Right atrium auricular region (tissue), 2 donors: ENCODE measurements around the gene PLA2G2F. TPM values are rescaled to one million over a fixed set of nuclear protein-coding genes. Genes with fewer than 3 reads are reported as not detected.

ENCODE experiments used
- DNase-seq: peaks from one replicate; pipeline ENCODE4 v3.0.0-alpha.2; 2019; ENCODE audit warnings: low spot score
- H3K27ac ChIP-seq, 2 donors: fragments of 200-600 bp; sonication (generic); 1 replicate in 1 of 2; 2 replicates in 1 of 2; pipeline ENCODE4 v1.5.1; 2016 to 2019
- H3K27me3 ChIP-seq, 2 donors: fragments of 200-600 bp; sonication (generic); one replicate each; pipeline versions ENCODE4 v1.5.1 to v1.6.0; 2017 to 2019
- H3K36me3 ChIP-seq: fragments of 200-600 bp; sonication (generic); one replicate; pipeline ENCODE4 v1.5.1; 2016
- H3K4me1 ChIP-seq, 2 donors: fragments of 200-600 bp; sonication (generic); one replicate each; pipeline versions ENCODE4 v1.5.1 to v1.6.0; 2017 to 2019
- H3K4me3 ChIP-seq, 2 donors: fragments of 200-600 bp; sonication (generic); 1 replicate in 1 of 2; 2 replicates in 1 of 2; pipeline ENCODE4 v1.5.1; 2017 to 2019; ENCODE audit warnings: mild to moderate bottlenecking in 1 of 2, moderate library complexity in 1 of 2
- H3K9me3 ChIP-seq, 2 donors: fragments of 200-600 bp; sonication (generic); one replicate each; pipeline ENCODE4 v1.5.1; 2019
- CTCF ChIP-seq, 2 donors: fragments of 200-600 bp; sonication (generic); IDR thresholded peaks; one replicate each; pipeline ENCODE4 v1.5.1; 2019; ENCODE audit warnings: antibody characterized with exemption in 2 of 2
- total RNA-seq, 2 donors: library from RNA; depleted of rRNA; stranded (reverse); fragments of >200 nt; gene quantifications; one replicate each; pipeline ENCODE4 v1.1.0, GENCODE V29; 2016

Gene PLA2G2F, protein sequence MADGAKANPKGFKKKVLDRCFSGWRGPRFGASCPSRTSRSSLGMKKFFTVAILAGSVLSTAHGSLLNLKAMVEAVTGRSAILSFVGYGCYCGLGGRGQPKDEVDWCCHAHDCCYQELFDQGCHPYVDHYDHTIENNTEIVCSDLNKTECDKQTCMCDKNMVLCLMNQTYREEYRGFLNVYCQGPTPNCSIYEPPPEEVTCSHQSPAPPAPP
- not detected for total RNA-seq

GRCh38 chr1:20138961-20139550 lies at the start of gene PLA2G2F:
PLA2G2F (plus strand) TSS chr1:20139323; CDS start chr1:20139428, 105 bp downstream.
- no peak for TF ChIP-seq CTCF (IDR thresholded peaks at IDR 0.05)
- Histone ChIP-seq H3K9me3 (no peaks in the 10 kb centered on the region), H3K4me1 (no peaks in the 10 kb centered on the region), H3K27ac (no peak within 1 kb of the TSS), H3K4me3 (no peak within 1 kb of the TSS), H3K27me3 (no peaks in the 10 kb centered on the region), H3K36me3 (no peaks in the 10 kb centered on the region)
- DNase-seq = no peak

- peaks cover 0 to 35% of the 10 kb centered on the region in 2 donors for H3K4me1 ChIP-seq
- TF ChIP-seq CTCF (IDR thresholded peaks at IDR 0.05) = no peak
- peaks cover 64% of the 10 kb centered on the region for H3K36me3 ChIP-seq
- no peak overlapping the region for H3K4me3 ChIP-seq
- no peaks in the 10 kb centered on the region for H3K27me3 ChIP-seq
- DNase-seq = no peak
- no peaks in the 10 kb centered on the region for H3K9me3 ChIP-seq
- no peak overlapping the region for H3K27ac ChIP-seq
Measured at GRCh38 chr1:20089328-20090077, 49.6 kb upstream of the PLA2G2F start.

DNA sequence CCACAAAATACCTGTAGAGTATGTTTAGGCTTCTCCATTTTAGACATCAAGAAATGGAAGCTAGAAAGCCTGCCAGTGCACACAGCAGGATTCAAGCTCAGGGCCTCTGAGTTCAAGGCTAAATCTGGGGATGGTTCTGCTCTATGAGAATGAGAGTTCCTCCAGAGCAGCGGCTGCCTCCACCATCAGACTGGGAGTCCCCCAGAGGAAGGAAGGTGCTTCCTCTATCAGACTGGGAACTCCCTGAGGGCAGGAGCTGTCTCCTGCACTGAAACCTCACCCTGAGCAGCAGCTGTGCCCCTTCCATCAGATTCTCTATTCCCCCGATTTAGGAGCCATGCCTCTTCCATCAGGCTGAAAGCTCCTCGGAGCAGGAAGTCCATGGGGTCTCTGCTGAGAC lies 49.0 kb upstream of the PLA2G2F start:
- no peak for DNase-seq
- no peaks in the 10 kb centered on the region for H3K9me3 ChIP-seq
- H3K4me3 ChIP-seq = no peak overlapping the region
- TF ChIP-seq CTCF (IDR thresholded peaks at IDR 0.05) = no peak
- peaks cover 0 to 32% of the 10 kb centered on the region in 2 donors for H3K4me1 ChIP-seq
- no peak overlapping the region for H3K27ac ChIP-seq
- H3K36me3 ChIP-seq = peaks cover 58% of the 10 kb centered on the region
- no peaks in the 10 kb centered on the region for H3K27me3 ChIP-seq

- no peak overlapping the region for H3K4me3 ChIP-seq
- no peak for TF ChIP-seq CTCF (IDR thresholded peaks at IDR 0.05)
- DNase-seq = no peak
- peaks cover 53% of the 10 kb centered on the region for H3K36me3 ChIP-seq
- H3K4me1 ChIP-seq = peaks cover 0 to 29% of the 10 kb centered on the region in 2 donors
- H3K9me3 ChIP-seq = no peaks in the 10 kb centered on the region
- no peaks in the 10 kb centered on the region for H3K27me3 ChIP-seq
- H3K27ac ChIP-seq = peak overlapping the region in 1 of 2 donors; percentile 33
Measured at GRCh38 chr1:20090641-20091040, 48.5 kb upstream of the PLA2G2F start.

DNA sequence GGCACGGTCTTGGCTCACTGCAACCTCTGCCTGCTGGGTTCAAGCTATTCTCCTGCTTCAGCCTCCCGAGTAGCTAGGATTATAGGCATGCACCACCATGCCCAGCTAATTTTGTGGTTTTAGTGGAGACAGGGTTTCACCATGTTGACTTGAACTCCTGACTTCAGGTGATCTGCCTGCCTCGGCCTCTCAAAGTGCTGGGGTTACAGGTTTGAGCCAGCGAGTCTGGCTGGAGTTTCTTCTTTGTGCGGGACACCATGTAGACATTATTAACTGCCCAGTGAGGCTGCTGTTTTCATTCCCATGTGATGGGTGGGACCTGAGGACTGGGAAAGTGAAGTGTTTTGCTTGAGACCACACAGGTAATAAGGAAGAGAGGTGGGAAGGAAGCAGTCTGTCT lies 45.8 kb upstream of the PLA2G2F start:
- no peak overlapping the region for H3K4me3 ChIP-seq
- peaks cover 30% of the 10 kb centered on the region for H3K36me3 ChIP-seq
- peaks cover 0 to 25% of the 10 kb centered on the region in 2 donors for H3K4me1 ChIP-seq
- TF ChIP-seq CTCF (IDR thresholded peaks at IDR 0.05) = no peak
- peak overlapping the region; percentile 38 to 68 for H3K27ac ChIP-seq
- H3K27me3 ChIP-seq = no peaks in the 10 kb centered on the region
- H3K9me3 ChIP-seq = no peaks in the 10 kb centered on the region
- DNase-seq = no peak
